HS-27A (cell line): ENCODE results near the gene PIAS3.
"Not testable (repeated sequence)": the region's sequence is repeated elsewhere in the genome, so short reads cannot be mapped to it uniquely, and the experiment has no call there.

Source experiments
- DNase-seq: peaks from one replicate; pipeline ENCODE4 v3.0.0-alpha.2; 2012; ENCODE audit warnings: low read depth, missing footprints

Gene PIAS3

GRCh38 chr1:145874646-145875045, 15.8 kb upstream of the PIAS3 start:
- no peak for DNase-seq

- no peak for DNase-seq
Measured at GRCh38 chr1:145871994-145872924, 13.4 kb upstream of the PIAS3 start.

GRCh38 chr1:145868232-145868631, 9.4 kb upstream of the PIAS3 start:
- no peak for DNase-seq

- DNase-seq: no peak
Measured at GRCh38 chr1:145863282-145864018, 4.6 kb upstream of the PIAS3 start.

- DNase-seq: no peak
Measured at GRCh38 chr1:145859491-145860023, 676 bp upstream of the PIAS3 start.

- no peak for DNase-seq
Measured at GRCh38 chr1:145858238-145858900, 512 bp downstream of the PIAS3 start.

GRCh38 chr1:145857170-145857569, 1.7 kb downstream of the PIAS3 start:
- DNase-seq: no peak

GRCh38 chr1:145855426-145855948, 3.4 kb downstream of the PIAS3 start:
- DNase-seq: no peak

- peak; percentile 70 for DNase-seq
Measured at GRCh38 chr1:145849356-145850160, 9.3 kb downstream of the PIAS3 start.

- no peak for DNase-seq
Measured at GRCh38 chr1:145847827-145848226, 11.1 kb downstream of the PIAS3 start.

- no peak for DNase-seq
Measured at GRCh38 chr1:145846201-145846612, 12.7 kb downstream of the PIAS3 start.

GRCh38 chr1:145845514-145846161, 13.2 kb downstream of the PIAS3 start, which contains the start of gene NUDT17:
NUDT17 (plus strand) TSS chr1:145845630; CDS start chr1:145845641, 11 bp downstream.
- no peak for DNase-seq

- DNase-seq: no peak
Measured at GRCh38 chr1:145845144-145845513, 13.8 kb downstream of the PIAS3 start.

GRCh38 chr1:145843031-145843430, 15.8 kb downstream of the PIAS3 start:
- no peak for DNase-seq

GRCh38 chr1:145837656-145838055, 21.2 kb downstream of the PIAS3 start:
- DNase-seq: no peak

- not testable (repeated sequence) for DNase-seq
Measured at GRCh38 chr1:145830810-145831209, 28.1 kb downstream of the PIAS3 start.

- no peak for DNase-seq
Measured at GRCh38 chr1:145828367-145829026, 30.4 kb downstream of the PIAS3 start.

GRCh38 chr1:145827966-145828365, 30.9 kb downstream of the PIAS3 start:
- DNase-seq: no peak

- DNase-seq: no peak
Measured at GRCh38 chr1:145826030-145826429, 32.9 kb downstream of the PIAS3 start.

- DNase-seq: no peak
Measured at GRCh38 chr1:145824499-145824842, 34.4 kb downstream of the PIAS3 start.
